ENCODE data around the gene CACNG6.
"Not testable (repeated sequence)": the region's sequence is repeated elsewhere in the genome, so short reads cannot be mapped to it uniquely, and the experiment has no call there.

The CACNG6 gene

GRCh38 chr19:53991224-53992113, at the start of gene CACNG6:
Gene CACNG6, plus strand, starts transcription at chr19:53991637. Its CDS starts 1,241 bp downstream, at chr19:53992878.
- no peak for DNase-seq

- DNase-seq: no peak
Observed at GRCh38 chr19:53942001-53942786, 49.2 kb upstream of the CACNG6 start.

- DNase-seq: no peak
Observed at GRCh38 chr19:53944416-53944815, 47.0 kb upstream of the CACNG6 start.

GRCh38 chr19:53944933-53945332, 46.5 kb upstream of the CACNG6 start:
- DNase-seq: no peak

GRCh38 chr19:53945441-53945840, 46.0 kb upstream of the CACNG6 start:
- DNase-seq: no peak

- DNase-seq: no peak
Observed at GRCh38 chr19:53945998-53946397, 45.4 kb upstream of the CACNG6 start.

- DNase-seq: no peak
Observed at GRCh38 chr19:53947624-53948023, 43.8 kb upstream of the CACNG6 start.

GRCh38 chr19:53948611-53949010, 42.8 kb upstream of the CACNG6 start:
- DNase-seq: not testable (repeated sequence)

- DNase-seq: no peak
Observed at GRCh38 chr19:53951436-53951835, 40.0 kb upstream of the CACNG6 start.

GRCh38 chr19:53951947-53952346, 39.5 kb upstream of the CACNG6 start:
- DNase-seq: no peak

- DNase-seq: no peak
Observed at GRCh38 chr19:53953383-53953782, 38.1 kb upstream of the CACNG6 start.

GRCh38 chr19:53957448-53958167, 33.8 kb upstream of the CACNG6 start:
- no peak for DNase-seq

- no peak for DNase-seq
Observed at GRCh38 chr19:53958168-53958571, 33.3 kb upstream of the CACNG6 start.

GRCh38 chr19:53958823-53959757, 32.3 kb upstream of the CACNG6 start:
- no peak for DNase-seq

- DNase-seq: no peak
Observed at GRCh38 chr19:53960187-53960586, 31.2 kb upstream of the CACNG6 start.

GRCh38 chr19:53960886-53961285, 30.6 kb upstream of the CACNG6 start:
- no peak for DNase-seq

- DNase-seq: no peak
Observed at GRCh38 chr19:53961523-53962356, 29.7 kb upstream of the CACNG6 start.

GRCh38 chr19:53962887-53963431, 28.5 kb upstream of the CACNG6 start, which contains the start of gene CACNG8:
Gene CACNG8, plus strand, starts transcription at chr19:53962937.
- no peak for DNase-seq

- DNase-seq: no peak
Observed at GRCh38 chr19:53965091-53965490, 26.3 kb upstream of the CACNG6 start.

- no peak for DNase-seq
Observed at GRCh38 chr19:53966931-53967330, 24.5 kb upstream of the CACNG6 start.

GRCh38 chr19:53969366-53969765, 22.1 kb upstream of the CACNG6 start:
- no peak for DNase-seq
